IPS-15b (cell line): ENCODE measurements around the gene MEIS3.
"Not testable (repeated sequence)": the region's sequence is repeated elsewhere in the genome, so short reads cannot be mapped to it uniquely, and the experiment has no call there.

ENCODE experiments used
- H3K27me3 ChIP-seq: one replicate; pipeline ENCODE4 v1.6.1; 2013; ENCODE audit warnings: low read length; ENCODE audit not compliant: control insufficient read depth, insufficient read depth
- H3K36me3 ChIP-seq: one replicate; pipeline ENCODE4 v1.6.1; 2013; ENCODE audit warnings: low read length; ENCODE audit not compliant: control insufficient read depth, insufficient read depth
- H3K4me1 ChIP-seq: one replicate; pipeline ENCODE4 v1.6.1; 2013; ENCODE audit warnings: mild to moderate bottlenecking, low read length; ENCODE audit not compliant: control insufficient read depth, insufficient read depth
- H3K4me3 ChIP-seq: one replicate; pipeline ENCODE4 v1.5.1; 2013; ENCODE audit warnings: low read depth, low read length
- H3K9ac ChIP-seq: one replicate; pipeline ENCODE4 v1.6.1; 2013; ENCODE audit warnings: low read depth, mild to moderate bottlenecking, low read length
- H3K9me3 ChIP-seq: one replicate; pipeline ENCODE4 v1.6.1; 2013; ENCODE audit warnings: mild to moderate bottlenecking, low read length; ENCODE audit not compliant: control insufficient read depth, insufficient read depth

Gene MEIS3

GRCh38 chr19:47377208-47377701 is 42.1 kb downstream of the MEIS3 start:
- H3K27me3 ChIP-seq, result no peaks in the 10 kb centered on the region
- H3K4me3 ChIP-seq, result no peak overlapping the region
- peaks cover 90% of the 10 kb centered on the region for H3K36me3 ChIP-seq
- no peaks in the 10 kb centered on the region for H3K4me1 ChIP-seq
- no peak overlapping the region for H3K9ac ChIP-seq
- no peaks in the 10 kb centered on the region for H3K9me3 ChIP-seq

- no peaks in the 10 kb centered on the region for H3K4me1 ChIP-seq
- H3K27me3 ChIP-seq, result no peaks in the 10 kb centered on the region
- H3K9me3 ChIP-seq, result no peaks in the 10 kb centered on the region
- no peak overlapping the region for H3K4me3 ChIP-seq
- peaks cover 92% of the 10 kb centered on the region for H3K36me3 ChIP-seq
- no peak overlapping the region for H3K9ac ChIP-seq
Observed at GRCh38 chr19:47376589-47377144, 42.7 kb downstream of the MEIS3 start.

GRCh38 chr19:47375694-47376588 is 43.4 kb downstream of the MEIS3 start:
- Histone ChIP-seq H3K9ac (no peak overlapping the region), H3K36me3 (peaks cover 93% of the 10 kb centered on the region), H3K4me1 (no peaks in the 10 kb centered on the region)

GRCh38 chr19:47374876-47375693 is 44.2 kb downstream of the MEIS3 start:
- no peak overlapping the region for H3K9ac ChIP-seq
- H3K4me3 ChIP-seq, result no peak overlapping the region
- peaks cover 91% of the 10 kb centered on the region for H3K36me3 ChIP-seq
- H3K4me1 ChIP-seq, result no peaks in the 10 kb centered on the region
- H3K9me3 ChIP-seq, result no peaks in the 10 kb centered on the region
- H3K27me3 ChIP-seq, result no peaks in the 10 kb centered on the region

More at GRCh38 chr19:47375694-47376588, 43.4 kb downstream of the MEIS3 start:
- no peaks in the 10 kb centered on the region for H3K9me3 ChIP-seq
- no peak overlapping the region for H3K4me3 ChIP-seq
- H3K27me3 ChIP-seq, result no peaks in the 10 kb centered on the region

GRCh38 chr19:47373246-47374240 is 45.8 kb downstream of the MEIS3 start:
- Histone ChIP-seq H3K9me3 (no peaks in the 10 kb centered on the region), H3K27me3 (no peaks in the 10 kb centered on the region), H3K4me1 (no peaks in the 10 kb centered on the region), H3K9ac (no peak overlapping the region), H3K36me3 (peaks cover 93% of the 10 kb centered on the region), H3K4me3 (no peak overlapping the region)

GRCh38 chr19:47372603-47373002 is 46.7 kb downstream of the MEIS3 start:
- no peak overlapping the region for H3K9ac ChIP-seq
- no peaks in the 10 kb centered on the region for H3K9me3 ChIP-seq
- peaks cover 85% of the 10 kb centered on the region for H3K36me3 ChIP-seq
- H3K27me3 ChIP-seq, result no peaks in the 10 kb centered on the region
- no peak overlapping the region for H3K4me3 ChIP-seq
- no peaks in the 10 kb centered on the region for H3K4me1 ChIP-seq

- H3K4me1 ChIP-seq, result no peaks in the 10 kb centered on the region
- H3K9ac ChIP-seq, result no peak overlapping the region
- no peak overlapping the region for H3K4me3 ChIP-seq
- no peaks in the 10 kb centered on the region for H3K27me3 ChIP-seq
- H3K9me3 ChIP-seq, result no peaks in the 10 kb centered on the region
- peaks cover 79% of the 10 kb centered on the region for H3K36me3 ChIP-seq
Observed at GRCh38 chr19:47371261-47371660, 48.1 kb downstream of the MEIS3 start.

GRCh38 chr19:47370045-47370611 is 49.2 kb downstream of the MEIS3 start:
- Histone ChIP-seq H3K27me3 (no peaks in the 10 kb centered on the region), H3K9me3 (no peaks in the 10 kb centered on the region), H3K4me3 (no peak overlapping the region), H3K36me3 (peaks cover 72% of the 10 kb centered on the region), H3K4me1 (no peaks in the 10 kb centered on the region), H3K9ac (no peak overlapping the region)

GRCh38 chr19:47365455-47365854 is 53.9 kb downstream of the MEIS3 start:
- H3K4me1 ChIP-seq, H3K27me3 ChIP-seq, H3K9ac ChIP-seq, H3K4me3 ChIP-seq, H3K9me3 ChIP-seq: not testable (repeated sequence)
- peaks cover 68% of the 10 kb centered on the region for H3K36me3 ChIP-seq

GRCh38 chr19:47363758-47364531 is 55.4 kb downstream of the MEIS3 start:
- H3K9ac ChIP-seq, result no peak overlapping the region

More at GRCh38 chr19:47363758-47364531, 55.4 kb downstream of the MEIS3 start:
- no peaks in the 10 kb centered on the region for H3K4me1 ChIP-seq
- H3K9me3 ChIP-seq, result no peaks in the 10 kb centered on the region
- H3K4me3 ChIP-seq, result no peak overlapping the region
- H3K36me3 ChIP-seq, result peaks cover 70% of the 10 kb centered on the region
- no peaks in the 10 kb centered on the region for H3K27me3 ChIP-seq
